CMK (cell line): ENCODE data around the gene NAP1L3.

Experiments used
- DNase-seq: peaks from one replicate; pipeline ENCODE4 v3.0.0-alpha.2; 2010; ENCODE audit warnings: low read depth

Gene NAP1L3

GRCh38 chrX:93673056-93673868 is at the start of gene NAP1L3:
Gene NAP1L3 (minus strand): TSS chrX:93673578. CDS start chrX:93673304, 274 bp downstream.
- DNase-seq, result no peak

- DNase-seq, result no peak
These were observed 37.7 kb upstream of the NAP1L3 start for GRCh38 chrX:93711076-93711475.

GRCh38 chrX:93703701-93704100 is 30.3 kb upstream of the NAP1L3 start:
- DNase-seq, result no peak

GRCh38 chrX:93695981-93696380 is 22.6 kb upstream of the NAP1L3 start:
- DNase-seq, result no peak

GRCh38 chrX:93673869-93674271 is 492 bp upstream of the NAP1L3 start, which contains the start of gene FAM133A:
Gene FAM133A (plus strand): TSS chrX:93674206. CDS start chrX:93709420, 35,214 bp downstream.
- no peak for DNase-seq

- no peak for DNase-seq
These were observed 12.8 kb downstream of the NAP1L3 start for GRCh38 chrX:93660575-93660974.

GRCh38 chrX:93649381-93649780 is 24.0 kb downstream of the NAP1L3 start:
- DNase-seq, result no peak

- DNase-seq, result no peak
These were observed 35.8 kb downstream of the NAP1L3 start for GRCh38 chrX:93637591-93637990.
